Measurements from ENCODE around the gene PPARA. TPM values are rescaled to one million over a fixed set of nuclear protein-coding genes. Genes with fewer than 3 reads are reported as not detected.

The PPARA gene
- total and polyA plus RNA-seq, 2 donors (not counting 1 experiment from before 2014, with no cell fraction given) = 10.2 to 17.5 TPM

DNA sequence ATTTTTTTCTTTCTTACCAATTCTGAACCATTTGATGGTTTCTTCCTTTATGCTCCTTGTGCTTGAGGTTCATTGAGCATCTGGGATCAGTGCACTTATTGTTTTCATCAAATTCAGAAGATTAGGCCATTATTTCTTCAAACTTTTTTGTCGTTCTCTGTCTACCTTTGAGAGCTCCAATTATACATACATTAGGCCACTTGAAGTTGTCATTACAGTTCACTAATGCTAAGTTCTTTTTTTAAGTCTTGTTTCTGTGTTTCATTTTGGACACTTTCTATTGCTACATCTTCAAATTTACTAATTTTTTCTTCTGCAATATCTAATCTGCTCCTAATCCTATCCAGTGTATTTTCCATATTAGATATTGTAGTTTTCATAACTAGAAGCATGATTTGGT is 58.9 kb downstream of the PPARA start:
- Histone ChIP-seq H3K79me2 (ENCODE audit: control insufficient read depth, insufficient read depth, low read length) (no peaks in the 10 kb centered on the region), H3K9me3 (ENCODE audit: control insufficient read depth, insufficient read depth, low read depth, low read length) (no peaks in the 10 kb centered on the region), H3K4me3 (replicated peaks in 1 of 4; ENCODE audit: control extremely low read depth in 1 of 4, insufficient read depth in 1 of 4, low read depth in 3 of 4, low read length in 4 of 4) (no peak overlapping the region), H3K4me2 (ENCODE audit: extremely low read depth, insufficient read depth, low read length) (no peak overlapping the region), H3K4me1 (ENCODE audit: control insufficient read depth, extremely low read depth, insufficient read depth, low read length) (no peaks in the 10 kb centered on the region), H2AFZ (ENCODE audit: low read length) (no peak overlapping the region), H3K27me3 (ENCODE audit: control insufficient read depth, insufficient read depth, low read length) (no peaks in the 10 kb centered on the region), H3K27ac (ENCODE audit: insufficient read depth, low read length) (no peak overlapping the region), H3K9ac (ENCODE audit: insufficient read depth, low read length) (no peak overlapping the region), H3K36me3 (ENCODE audit: control insufficient read depth, insufficient read depth, low read length) (no peaks in the 10 kb centered on the region), H4K20me1 (ENCODE audit: control insufficient read depth, extremely low read depth, insufficient read depth, low read length) (no peaks in the 10 kb centered on the region)
- DNase-seq (ENCODE audit: low read depth in 2 of 2) = peak in 1 of 2 donors; percentile 9
- TF ChIP-seq, protein P1, sequence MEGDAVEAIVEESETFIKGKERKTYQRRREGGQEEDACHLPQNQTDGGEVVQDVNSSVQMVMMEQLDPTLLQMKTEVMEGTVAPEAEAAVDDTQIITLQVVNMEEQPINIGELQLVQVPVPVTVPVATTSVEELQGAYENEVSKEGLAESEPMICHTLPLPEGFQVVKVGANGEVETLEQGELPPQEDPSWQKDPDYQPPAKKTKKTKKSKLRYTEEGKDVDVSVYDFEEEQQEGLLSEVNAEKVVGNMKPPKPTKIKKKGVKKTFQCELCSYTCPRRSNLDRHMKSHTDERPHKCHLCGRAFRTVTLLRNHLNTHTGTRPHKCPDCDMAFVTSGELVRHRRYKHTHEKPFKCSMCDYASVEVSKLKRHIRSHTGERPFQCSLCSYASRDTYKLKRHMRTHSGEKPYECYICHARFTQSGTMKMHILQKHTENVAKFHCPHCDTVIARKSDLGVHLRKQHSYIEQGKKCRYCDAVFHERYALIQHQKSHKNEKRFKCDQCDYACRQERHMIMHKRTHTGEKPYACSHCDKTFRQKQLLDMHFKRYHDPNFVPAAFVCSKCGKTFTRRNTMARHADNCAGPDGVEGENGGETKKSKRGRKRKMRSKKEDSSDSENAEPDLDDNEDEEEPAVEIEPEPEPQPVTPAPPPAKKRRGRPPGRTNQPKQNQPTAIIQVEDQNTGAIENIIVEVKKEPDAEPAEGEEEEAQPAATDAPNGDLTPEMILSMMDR (conservative IDR thresholded peaks at IDR 0.05 in 1 of 2, IDR thresholded peaks at IDR 0.05 in 1 of 2; ENCODE audit: low read depth in 1 of 2, low read length in 2 of 2) = no peak
- no peak for TF ChIP-seq EZH2 (IDR thresholded peaks at IDR 0.05; ENCODE audit: low read length, missing control alignments)

DNA sequence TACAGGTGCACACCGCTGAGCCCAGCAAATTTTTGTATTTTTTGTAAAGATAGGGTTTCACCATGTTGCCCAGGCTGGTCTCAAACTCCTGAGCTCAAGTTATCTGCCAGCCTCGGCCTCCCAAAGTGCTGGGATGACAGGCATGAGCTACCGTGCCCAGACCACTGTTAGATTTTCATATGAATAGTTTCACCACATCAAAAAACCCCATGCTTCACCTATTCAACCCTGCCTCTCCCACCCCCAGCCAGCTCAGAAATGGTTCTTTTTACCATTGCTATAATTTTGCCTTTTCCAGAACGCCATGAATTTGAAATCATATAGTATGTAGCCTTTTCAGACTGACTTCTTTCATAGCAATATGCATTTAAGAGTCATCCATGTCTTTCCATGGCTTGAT is 61.9 kb downstream of the PPARA start:
- H3K4me2 ChIP-seq (ENCODE audit: extremely low read depth, insufficient read depth, low read length) = no peak overlapping the region
- TF ChIP-seq, protein P1 (conservative IDR thresholded peaks at IDR 0.05 in 1 of 2, IDR thresholded peaks at IDR 0.05 in 1 of 2; ENCODE audit: low read depth in 1 of 2, low read length in 2 of 2) = no peak
- TF ChIP-seq EZH2 (IDR thresholded peaks at IDR 0.05; ENCODE audit: low read length, missing control alignments) = no peak
- H3K9ac ChIP-seq (ENCODE audit: insufficient read depth, low read length) = no peak overlapping the region
- H3K36me3 ChIP-seq (ENCODE audit: control insufficient read depth, insufficient read depth, low read length) = peaks cover 2% of the 10 kb centered on the region
- no peaks in the 10 kb centered on the region for H3K27me3 ChIP-seq (ENCODE audit: control insufficient read depth, insufficient read depth, low read length)
- no peaks in the 10 kb centered on the region for H3K79me2 ChIP-seq (ENCODE audit: control insufficient read depth, insufficient read depth, low read length)
- no peak overlapping the region for H3K4me3 ChIP-seq (replicated peaks in 1 of 4; ENCODE audit: control extremely low read depth in 1 of 4, insufficient read depth in 1 of 4, low read depth in 3 of 4, low read length in 4 of 4)
- H2AFZ ChIP-seq (ENCODE audit: low read length) = no peak overlapping the region
- H4K20me1 ChIP-seq (ENCODE audit: control insufficient read depth, extremely low read depth, insufficient read depth, low read length) = no peaks in the 10 kb centered on the region
- no peak overlapping the region for H3K27ac ChIP-seq (ENCODE audit: insufficient read depth, low read length)
- DNase-seq (ENCODE audit: low read depth in 2 of 2) = no peak
- no peaks in the 10 kb centered on the region for H3K9me3 ChIP-seq (ENCODE audit: control insufficient read depth, insufficient read depth, low read depth, low read length)
- H3K4me1 ChIP-seq (ENCODE audit: control insufficient read depth, extremely low read depth, insufficient read depth, low read length) = no peaks in the 10 kb centered on the region

DNA sequence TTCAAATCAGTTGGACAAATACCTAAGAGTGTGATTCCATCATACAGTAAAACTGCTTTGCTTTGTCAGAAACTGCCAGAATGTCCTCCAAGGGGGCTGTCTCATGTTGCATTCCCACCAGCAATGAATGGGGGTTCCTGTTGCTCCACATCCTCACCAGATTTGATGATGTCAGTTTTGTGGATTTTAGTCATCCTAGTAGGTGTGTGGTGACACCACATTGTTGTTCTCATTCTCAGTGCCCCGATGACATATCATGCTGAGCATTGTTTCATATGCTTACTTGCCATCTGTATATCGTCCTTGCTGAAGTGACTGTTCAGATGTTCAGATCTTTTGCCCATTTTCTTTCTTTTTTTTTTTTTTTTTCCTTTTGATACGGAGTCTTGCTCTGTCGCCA is 62.7 kb downstream of the PPARA start:
- Histone ChIP-seq H3K27ac (ENCODE audit: insufficient read depth, low read length) (no peak overlapping the region), H3K27me3 (ENCODE audit: control insufficient read depth, insufficient read depth, low read length) (no peaks in the 10 kb centered on the region), H3K9ac (ENCODE audit: insufficient read depth, low read length) (no peak overlapping the region), H2AFZ (ENCODE audit: low read length) (no peak overlapping the region), H3K4me2 (ENCODE audit: extremely low read depth, insufficient read depth, low read length) (no peak overlapping the region), H3K36me3 (ENCODE audit: control insufficient read depth, insufficient read depth, low read length) (peaks cover 2% of the 10 kb centered on the region), H4K20me1 (ENCODE audit: control insufficient read depth, extremely low read depth, insufficient read depth, low read length) (no peaks in the 10 kb centered on the region), H3K79me2 (ENCODE audit: control insufficient read depth, insufficient read depth, low read length) (no peaks in the 10 kb centered on the region), H3K4me1 (ENCODE audit: control insufficient read depth, extremely low read depth, insufficient read depth, low read length) (no peaks in the 10 kb centered on the region), H3K4me3 (replicated peaks in 1 of 4; ENCODE audit: control extremely low read depth in 1 of 4, insufficient read depth in 1 of 4, low read depth in 3 of 4, low read length in 4 of 4) (no peak overlapping the region), H3K9me3 (ENCODE audit: control insufficient read depth, insufficient read depth, low read depth, low read length) (no peaks in the 10 kb centered on the region)
- TF ChIP-seq, protein P1 (conservative IDR thresholded peaks at IDR 0.05 in 1 of 2, IDR thresholded peaks at IDR 0.05 in 1 of 2; ENCODE audit: low read depth in 1 of 2, low read length in 2 of 2) = no peak
- TF ChIP-seq EZH2 (IDR thresholded peaks at IDR 0.05; ENCODE audit: low read length, missing control alignments) = no peak
- DNase-seq (ENCODE audit: low read depth in 2 of 2) = no peak

Data from fibroblast of lung (primary cell).